ENCODE measurements around the gene GALNTL6.

DNA sequence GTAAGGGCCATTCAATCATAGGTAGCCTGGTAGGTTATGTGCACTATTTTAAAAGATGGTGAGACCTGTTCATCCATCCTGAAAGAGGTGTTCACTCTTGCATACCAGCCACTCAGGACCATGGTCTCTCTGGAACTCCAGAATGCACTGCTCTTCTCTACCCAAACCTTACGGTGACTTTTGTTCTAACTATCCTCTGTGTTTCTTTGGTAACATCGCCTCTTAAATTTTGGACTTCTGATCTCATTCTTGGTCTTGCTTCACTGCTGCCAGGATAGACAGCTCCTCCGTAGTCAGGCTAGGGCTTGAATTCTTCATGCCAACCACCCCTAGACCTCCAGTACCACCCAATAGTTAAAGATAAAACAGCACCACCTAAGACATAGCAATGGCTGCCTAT, 1009.1 kb downstream of the GALNTL6 start:
- TF ChIP-seq EZH2 (IDR thresholded peaks at IDR 0.05; ENCODE audit: insufficient read depth, poor library complexity, severe bottlenecking) (no peak), EZH2phosphoT487 (IDR thresholded peaks at IDR 0.05; ENCODE audit: insufficient read depth, low read depth) (no peak)
